Measurements from ENCODE around the gene SLC25A25. TPM values are rescaled to one million over a fixed set of nuclear protein-coding genes. Genes with fewer than 3 reads are reported as not detected.

Gene SLC25A25
- total and polyA plus RNA-seq, 2 experiments from 2014 or later = 8.2 to 20.2 TPM

DNA sequence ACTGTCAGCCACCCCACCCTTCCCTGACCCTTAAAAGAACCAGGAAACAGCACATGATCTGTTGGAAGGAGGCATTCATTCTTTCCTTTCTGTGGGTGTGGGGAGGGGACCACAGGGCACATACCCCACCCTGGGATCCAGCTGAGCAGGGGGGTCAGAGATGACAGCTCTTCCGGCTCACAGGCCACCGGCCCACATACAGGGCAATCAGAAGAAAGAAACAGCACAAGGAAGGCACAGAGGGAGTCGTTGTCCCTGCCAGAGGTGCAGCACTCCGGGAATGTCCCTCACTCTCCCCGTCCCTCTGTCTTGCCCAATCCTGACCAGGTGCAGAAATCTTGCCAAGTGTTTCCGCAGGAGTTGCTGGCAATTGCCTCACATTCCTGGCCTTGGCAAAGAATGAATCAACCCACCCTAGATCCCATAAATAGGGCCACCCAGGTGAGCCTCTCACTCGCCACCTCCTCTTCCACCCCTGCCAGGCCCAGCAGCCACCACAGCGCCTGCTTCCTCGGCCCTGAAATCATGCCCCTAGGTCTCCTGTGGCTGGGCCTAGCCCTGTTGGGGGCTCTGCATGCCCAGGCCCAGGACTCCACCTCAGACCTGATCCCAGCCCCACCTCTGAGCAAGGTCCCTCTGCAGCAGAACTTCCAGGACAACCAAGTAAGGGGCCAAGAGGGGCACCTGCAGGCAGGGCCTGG lies 81.1 kb downstream of the SLC25A25 start, which contains the start of gene LCN2:
LCN2 (plus strand) TSS at position 453 of the 701 bp plus-strand sequence; CDS start at position 526, 73 bp downstream.
- Histone ChIP-seq H4K20me1 (ENCODE audit: insufficient read depth) (no peaks in the 10 kb centered on the region), H3K4me3 (no peak within 1 kb of the TSS), H3K79me2 (ENCODE audit: insufficient read depth) (no peaks in the 10 kb centered on the region), H3K9ac (no peak within 1 kb of the TSS), H3K4me1 (ENCODE audit: insufficient read depth) (no peaks in the 10 kb centered on the region), H3F3A (ENCODE audit: insufficient read depth) (no peaks in the 10 kb centered on the region), H2AFZ (no peak within 1 kb of the TSS; the same call in 1 of the 2 replicates), H3K27ac (no peak within 1 kb of the TSS), H3K9me3 (ENCODE audit: low read depth) (no peaks in the 10 kb centered on the region), H3K9me2 (ENCODE audit: insufficient read depth) (no peaks in the 10 kb centered on the region), H3K4me2 (ENCODE audit: unreplicated experiment) (no peak within 1 kb of the TSS), H3K27me3 (replicated peaks; ENCODE audit: insufficient read depth) (no peaks in the 10 kb centered on the region), H3K36me3 (ENCODE audit: low read depth) (no peaks in the 10 kb centered on the region)
- no peak for DNase-seq
- TF ChIP-seq EZH2 (IDR thresholded peaks at IDR 0.05; ENCODE audit: insufficient read depth, poor library complexity, severe bottlenecking) (no peak), EZH2phosphoT487 (IDR thresholded peaks at IDR 0.05; ENCODE audit: insufficient read depth, low read depth) (no peak)
- in situ Hi-C loops (cut with MboI) = no loop called here
- 57 to 66% methylated on average over 9 of the region's 9 CpGs for WGBS, 2 experiments (ENCODE audit: low coverage in 1 of 2, low lambda C conversion rate in 2 of 2, missing lambda C conversion rate in 2 of 2)

DNA sequence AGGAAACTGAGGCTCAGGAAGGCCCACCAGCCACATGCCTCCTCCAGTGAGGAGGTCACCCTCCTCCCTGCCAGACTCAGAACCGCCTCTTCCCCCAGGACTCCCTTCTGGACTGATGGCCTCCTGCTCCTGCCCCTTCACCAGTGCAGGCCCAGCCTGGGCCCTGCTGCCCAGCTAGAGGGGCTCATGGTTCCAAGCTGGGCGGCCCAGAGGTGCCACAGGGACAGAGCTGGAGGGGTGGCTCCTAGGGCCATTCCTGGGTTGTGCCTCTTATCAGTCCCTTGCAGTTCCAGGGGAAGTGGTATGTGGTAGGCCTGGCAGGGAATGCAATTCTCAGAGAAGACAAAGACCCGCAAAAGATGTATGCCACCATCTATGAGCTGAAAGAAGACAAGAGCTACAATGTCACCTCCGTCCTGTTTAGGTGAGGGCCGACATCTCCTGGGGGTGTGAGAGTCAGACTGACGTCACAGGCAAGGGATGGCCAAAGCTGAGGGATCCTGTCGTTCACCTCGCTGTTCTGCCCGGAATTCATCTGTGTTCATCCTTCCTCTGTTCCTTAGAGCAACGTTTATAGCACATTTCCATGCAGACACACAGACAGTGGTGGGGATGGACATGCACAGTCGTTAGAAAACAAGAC lies 82.0 kb downstream of the SLC25A25 start:
- TF ChIP-seq EZH2 (IDR thresholded peaks at IDR 0.05; ENCODE audit: insufficient read depth, poor library complexity, severe bottlenecking) = no peak
- no peak for TF ChIP-seq EZH2phosphoT487 (IDR thresholded peaks at IDR 0.05; ENCODE audit: insufficient read depth, low read depth)
- H3K9me3 ChIP-seq (ENCODE audit: low read depth) = no peaks in the 10 kb centered on the region
- in situ Hi-C loops (cut with MboI) = no loop called here
- no peaks in the 10 kb centered on the region for H3K36me3 ChIP-seq (ENCODE audit: low read depth)
- H2AFZ ChIP-seq = no peak overlapping the region; the same call in 1 of the 2 replicates
- H3K27me3 ChIP-seq (replicated peaks; ENCODE audit: insufficient read depth) = no peaks in the 10 kb centered on the region
- no peak overlapping the region for H3K9ac ChIP-seq
- H3K27ac ChIP-seq = no peak overlapping the region
- no peaks in the 10 kb centered on the region for H3K4me1 ChIP-seq (ENCODE audit: insufficient read depth)
- no peaks in the 10 kb centered on the region for H3K79me2 ChIP-seq (ENCODE audit: insufficient read depth)
- no peaks in the 10 kb centered on the region for H3K9me2 ChIP-seq (ENCODE audit: insufficient read depth)
- WGBS, 2 experiments (ENCODE audit: low coverage in 1 of 2, low lambda C conversion rate in 2 of 2, missing lambda C conversion rate in 2 of 2) = 65 to 66% methylated on average over 11 of the region's 11 CpGs
- no peak overlapping the region for H3K4me2 ChIP-seq (ENCODE audit: unreplicated experiment)
- H4K20me1 ChIP-seq (ENCODE audit: insufficient read depth) = no peaks in the 10 kb centered on the region
- DNase-seq = no peak
- no peaks in the 10 kb centered on the region for H3F3A ChIP-seq (ENCODE audit: insufficient read depth)
- H3K4me3 ChIP-seq = no peak overlapping the region

DNA sequence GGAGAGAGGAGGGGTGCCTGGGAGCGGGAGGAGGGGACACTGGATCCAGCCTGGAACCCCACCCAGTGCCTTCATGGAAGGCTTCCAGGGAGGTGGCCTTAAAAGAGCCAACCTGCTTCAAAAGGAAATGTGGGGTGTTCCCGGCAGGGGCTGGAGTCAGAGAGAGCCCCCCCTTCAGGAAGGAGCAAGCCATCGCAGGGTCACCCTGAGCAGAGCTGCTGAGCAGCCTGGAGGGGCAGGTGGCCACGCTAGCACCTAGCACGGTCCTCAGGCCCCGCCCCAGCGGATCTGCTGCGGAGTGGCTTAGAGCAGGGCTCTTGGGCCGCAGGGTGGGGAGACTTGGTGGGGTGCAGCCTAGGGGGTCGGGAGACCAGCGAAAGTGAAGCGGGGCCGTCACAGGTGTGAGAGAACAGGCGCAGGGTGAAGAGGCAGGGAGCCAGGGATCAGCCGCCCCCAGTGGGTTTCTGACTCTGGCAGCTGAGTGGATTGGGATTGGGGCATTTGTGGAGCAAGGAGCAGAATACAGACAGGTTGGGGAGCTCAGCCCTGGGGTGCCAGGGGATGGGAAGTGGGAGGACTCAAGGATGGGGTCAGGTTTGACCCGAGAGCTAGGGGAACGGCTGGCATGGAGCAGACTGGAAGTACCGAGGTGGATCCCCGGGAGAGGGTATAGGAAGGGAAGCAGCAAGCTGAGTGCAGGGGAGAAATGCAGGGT lies 82.7 kb downstream of the SLC25A25 start:
- no peaks in the 10 kb centered on the region for H3K27me3 ChIP-seq (replicated peaks; ENCODE audit: insufficient read depth)
- H3K9ac ChIP-seq = no peak overlapping the region
- H3K4me3 ChIP-seq = no peak overlapping the region
- H3K36me3 ChIP-seq (ENCODE audit: low read depth) = no peaks in the 10 kb centered on the region
- no peak overlapping the region for H3K4me2 ChIP-seq (ENCODE audit: unreplicated experiment)
- no peaks in the 10 kb centered on the region for H3K9me2 ChIP-seq (ENCODE audit: insufficient read depth)
- no peaks in the 10 kb centered on the region for H3K79me2 ChIP-seq (ENCODE audit: insufficient read depth)
- no peak for DNase-seq
- H3F3A ChIP-seq (ENCODE audit: insufficient read depth) = no peaks in the 10 kb centered on the region
- TF ChIP-seq EZH2phosphoT487 (IDR thresholded peaks at IDR 0.05; ENCODE audit: insufficient read depth, low read depth) (no peak), EZH2 (IDR thresholded peaks at IDR 0.05; ENCODE audit: insufficient read depth, poor library complexity, severe bottlenecking) (no peak)
- no peaks in the 10 kb centered on the region for H3K4me1 ChIP-seq (ENCODE audit: insufficient read depth)
- H4K20me1 ChIP-seq (ENCODE audit: insufficient read depth) = no peaks in the 10 kb centered on the region
- in situ Hi-C loops (cut with MboI) = no loop called here
- H2AFZ ChIP-seq = no peak overlapping the region; the same call in 1 of the 2 replicates
- WGBS, 2 experiments (ENCODE audit: low coverage in 1 of 2, low lambda C conversion rate in 2 of 2, missing lambda C conversion rate in 2 of 2) = 74 to 76% methylated on average over 17 to 19 of the region's 19 CpGs
- no peaks in the 10 kb centered on the region for H3K9me3 ChIP-seq (ENCODE audit: low read depth)
- H3K27ac ChIP-seq = no peak overlapping the region

DNA sequence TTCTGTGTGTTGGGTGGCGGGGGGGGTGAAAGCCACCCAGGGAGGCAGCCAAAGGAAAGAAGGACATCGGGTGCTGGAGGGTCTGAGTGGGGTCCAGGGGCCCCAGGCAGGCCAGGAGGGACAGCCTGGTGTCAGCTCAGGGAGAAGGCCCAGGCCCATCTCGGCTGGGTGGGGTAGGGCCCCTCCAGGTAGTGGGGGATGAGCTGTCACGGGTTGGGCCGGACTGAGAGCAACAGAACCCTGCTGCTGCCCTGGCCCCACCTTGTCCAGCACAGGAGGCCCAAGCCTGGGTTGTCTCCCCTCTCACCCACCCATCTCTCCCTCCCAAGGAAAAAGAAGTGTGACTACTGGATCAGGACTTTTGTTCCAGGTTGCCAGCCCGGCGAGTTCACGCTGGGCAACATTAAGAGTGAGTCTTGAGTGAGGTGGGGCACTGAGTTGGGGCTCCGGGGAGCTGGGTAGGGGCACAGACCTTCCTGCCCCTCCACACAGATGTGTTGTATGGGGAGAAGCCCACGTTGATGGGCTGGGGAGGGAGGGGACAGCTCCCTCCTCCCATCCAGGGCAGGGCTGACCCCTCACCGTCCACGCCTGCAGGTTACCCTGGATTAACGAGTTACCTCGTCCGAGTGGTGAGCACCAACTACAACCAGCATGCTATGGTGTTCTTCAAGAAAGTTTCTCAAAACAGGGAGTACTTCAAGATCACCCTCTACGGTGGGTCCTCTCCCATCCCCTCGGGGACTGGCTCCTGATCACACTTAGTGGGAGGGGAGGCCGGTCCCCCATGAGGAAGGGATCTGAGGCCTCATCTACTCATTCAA lies 83.5 kb downstream of the SLC25A25 start:
- no peak overlapping the region for H3K4me3 ChIP-seq
- H3K79me2 ChIP-seq (ENCODE audit: insufficient read depth) = no peaks in the 10 kb centered on the region
- no peaks in the 10 kb centered on the region for H4K20me1 ChIP-seq (ENCODE audit: insufficient read depth)
- TF ChIP-seq EZH2phosphoT487 (IDR thresholded peaks at IDR 0.05; ENCODE audit: insufficient read depth, low read depth) = no peak
- TF ChIP-seq EZH2 (IDR thresholded peaks at IDR 0.05; ENCODE audit: insufficient read depth, poor library complexity, severe bottlenecking) = no peak
- no peaks in the 10 kb centered on the region for H3K9me3 ChIP-seq (ENCODE audit: low read depth)
- in situ Hi-C loops (cut with MboI) = no loop called here
- H3K4me2 ChIP-seq (ENCODE audit: unreplicated experiment) = no peak overlapping the region
- H3K36me3 ChIP-seq (ENCODE audit: low read depth) = no peaks in the 10 kb centered on the region
- H3K9ac ChIP-seq = no peak overlapping the region
- H3K9me2 ChIP-seq (ENCODE audit: insufficient read depth) = no peaks in the 10 kb centered on the region
- H2AFZ ChIP-seq = no peak overlapping the region
- H3K4me1 ChIP-seq (ENCODE audit: insufficient read depth) = no peaks in the 10 kb centered on the region
- no peak overlapping the region for H3K27ac ChIP-seq
- H3K27me3 ChIP-seq (replicated peaks; ENCODE audit: insufficient read depth) = no peaks in the 10 kb centered on the region
- DNase-seq = no peak
- H3F3A ChIP-seq (ENCODE audit: insufficient read depth) = no peaks in the 10 kb centered on the region
- 72 to 81% methylated on average over 8 to 18 of the region's 18 CpGs for WGBS, 2 experiments (ENCODE audit: low coverage in 1 of 2, low lambda C conversion rate in 2 of 2, missing lambda C conversion rate in 2 of 2)
